ENCODE data around the gene XKR3.
"Not testable (repeated sequence)": the region's sequence is repeated elsewhere in the genome, so short reads cannot be mapped to it uniquely, and the experiment has no call there.

Gene XKR3

DNA sequence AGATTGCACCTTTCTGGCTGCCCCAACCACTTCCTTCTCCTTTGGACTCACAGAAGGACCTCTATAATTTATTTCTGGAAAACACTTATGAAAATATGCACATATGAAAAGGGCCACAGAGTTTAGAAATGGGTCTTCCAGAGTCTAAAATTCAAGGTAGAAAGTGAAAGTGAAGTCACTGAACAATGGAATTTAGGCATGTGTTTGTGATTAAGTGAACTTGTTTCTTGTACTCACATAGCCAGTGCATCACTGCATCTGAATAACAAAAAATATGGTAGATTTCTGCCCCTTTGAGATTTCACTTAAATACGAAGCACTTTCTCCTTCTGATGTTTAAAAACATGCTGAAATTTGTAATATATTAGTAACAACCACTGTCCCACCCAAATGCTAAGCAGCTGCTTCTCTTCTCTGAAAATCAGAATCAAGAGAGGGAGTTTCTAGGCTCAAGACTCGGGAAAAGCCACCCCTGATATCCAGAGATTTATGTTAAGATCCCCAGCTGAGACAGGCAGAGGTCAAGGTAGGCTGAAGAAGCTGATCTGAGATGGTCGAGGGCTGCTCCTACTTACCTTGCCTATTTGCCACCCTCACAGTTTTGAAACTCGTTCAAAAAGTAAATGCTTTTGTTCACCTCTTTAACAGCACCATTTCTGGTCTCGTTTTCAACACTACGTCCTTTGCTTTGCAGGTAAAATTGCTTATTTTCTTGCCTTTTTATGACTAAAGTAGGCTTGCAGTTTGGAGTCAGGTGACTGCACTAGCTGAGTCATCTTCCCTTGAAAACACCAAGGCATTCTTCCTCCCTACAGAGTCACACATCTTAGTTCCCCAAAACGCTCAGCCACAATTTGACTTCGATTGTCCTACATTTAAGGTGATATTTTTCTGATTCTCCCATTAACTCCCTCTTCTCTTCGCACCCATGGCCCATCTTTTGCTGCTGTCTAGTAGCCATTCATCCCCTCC, at the start of gene XKR3:
XKR3 (minus strand) TSS at position 696 of the 972 bp plus-strand sequence. CDS start 17,338 bp downstream, outside the sequence.
- no peak for DNase-seq (ENCODE audit: low read depth in 2 of 2)

DNA sequence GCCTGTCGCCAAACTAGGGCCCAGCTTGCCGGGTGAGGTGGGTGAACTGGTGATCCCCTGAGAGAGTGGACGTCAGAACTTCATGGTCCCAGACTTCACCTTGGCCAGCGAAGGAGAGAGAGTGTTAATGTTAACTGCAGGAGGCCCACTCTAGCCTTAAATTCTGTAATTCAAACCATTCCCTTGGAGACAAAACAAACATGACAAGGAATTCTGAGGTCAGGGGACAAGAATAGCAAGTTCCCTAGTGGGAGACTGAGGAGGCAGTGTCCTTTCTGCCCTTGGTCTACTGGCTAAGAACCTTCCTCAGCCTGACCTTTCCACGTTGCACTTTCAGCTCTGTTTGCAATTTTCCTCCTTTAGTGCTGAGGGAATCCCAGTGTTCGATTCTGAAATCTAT, 44.4 kb upstream of the XKR3 start:
- DNase-seq (ENCODE audit: low read depth in 2 of 2), result not testable (repeated sequence)

DNA sequence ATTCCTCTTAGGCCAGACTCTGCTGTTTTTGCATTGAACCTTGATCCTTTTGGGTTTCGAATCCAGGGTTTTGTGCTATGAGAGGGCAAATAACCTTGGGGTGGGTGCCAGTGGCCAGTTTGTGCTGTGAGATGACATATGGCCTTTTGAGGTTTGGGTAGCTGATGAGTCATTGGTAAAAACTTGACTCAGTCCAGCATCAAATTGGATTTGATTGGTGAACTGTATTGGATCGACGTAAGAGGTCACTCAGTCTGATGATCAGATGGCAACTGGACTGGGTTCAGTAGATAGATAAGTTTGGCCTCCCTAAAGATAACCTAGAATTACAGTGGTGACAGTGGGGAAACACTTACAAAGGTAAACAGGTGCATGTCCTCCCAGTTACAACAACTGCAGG, 41.0 kb upstream of the XKR3 start:
- DNase-seq (ENCODE audit: low read depth in 2 of 2), result no peak

GRCh38 chr22:16856851-16857250, 31.6 kb upstream of the XKR3 start:
- DNase-seq (ENCODE audit: low read depth in 2 of 2), result not testable (repeated sequence)

DNA sequence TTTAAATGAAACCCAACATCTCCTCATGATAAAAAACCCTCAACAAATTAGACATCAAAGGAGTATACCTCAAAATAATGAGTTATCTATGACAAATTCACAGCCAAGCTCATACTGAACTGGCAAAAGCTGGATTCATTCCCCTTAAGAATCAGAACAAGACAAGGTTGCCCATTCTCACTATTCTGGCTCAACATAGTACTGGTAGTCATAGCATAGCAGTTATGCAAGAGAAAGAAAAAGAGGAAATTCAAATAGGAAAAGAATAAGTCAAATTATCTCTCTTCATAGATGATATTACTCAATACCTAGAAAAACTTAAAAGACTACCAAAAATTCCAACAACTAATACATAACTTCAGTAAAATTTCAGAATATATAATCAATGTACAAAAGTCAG, 29.4 kb upstream of the XKR3 start:
- no peak for DNase-seq (ENCODE audit: low read depth in 2 of 2)

- not testable (repeated sequence) for DNase-seq (ENCODE audit: low read depth in 2 of 2)
These were observed 26.2 kb upstream of the XKR3 start for GRCh38 chr22:16851268-16851996.

DNA sequence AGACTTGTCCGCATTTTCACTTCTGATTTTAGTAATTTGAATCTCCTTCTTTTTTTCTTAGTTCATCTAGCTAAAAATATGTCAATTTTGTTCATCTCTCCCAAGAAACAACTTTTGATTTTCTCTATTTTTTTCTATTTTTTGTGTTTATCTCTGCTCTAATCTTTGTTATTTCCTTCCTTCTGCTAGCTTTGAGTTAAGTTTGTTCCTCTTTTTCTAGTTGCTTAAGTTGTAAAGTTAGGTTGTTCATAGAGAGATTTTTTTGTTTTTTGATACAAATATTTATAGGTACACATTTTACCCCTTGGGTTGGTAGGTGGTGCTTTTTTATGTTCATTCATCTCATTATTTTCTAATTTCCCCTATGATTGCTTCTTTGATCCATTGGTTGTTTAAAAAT, 22.1 kb upstream of the XKR3 start:
- no peak for DNase-seq (ENCODE audit: low read depth in 2 of 2)

GRCh38 chr22:16845881-16846280, 20.7 kb upstream of the XKR3 start:
- DNase-seq (ENCODE audit: low read depth in 2 of 2), result no peak

GRCh38 chr22:16845465-16845864, 20.3 kb upstream of the XKR3 start:
- no peak for DNase-seq (ENCODE audit: low read depth in 2 of 2)

- no peak for DNase-seq (ENCODE audit: low read depth in 2 of 2)
These were observed 19.3 kb upstream of the XKR3 start for GRCh38 chr22:16844529-16844928.

- DNase-seq (ENCODE audit: low read depth in 2 of 2), result no peak
These were observed 12.9 kb upstream of the XKR3 start for GRCh38 chr22:16838073-16838472.

DNA sequence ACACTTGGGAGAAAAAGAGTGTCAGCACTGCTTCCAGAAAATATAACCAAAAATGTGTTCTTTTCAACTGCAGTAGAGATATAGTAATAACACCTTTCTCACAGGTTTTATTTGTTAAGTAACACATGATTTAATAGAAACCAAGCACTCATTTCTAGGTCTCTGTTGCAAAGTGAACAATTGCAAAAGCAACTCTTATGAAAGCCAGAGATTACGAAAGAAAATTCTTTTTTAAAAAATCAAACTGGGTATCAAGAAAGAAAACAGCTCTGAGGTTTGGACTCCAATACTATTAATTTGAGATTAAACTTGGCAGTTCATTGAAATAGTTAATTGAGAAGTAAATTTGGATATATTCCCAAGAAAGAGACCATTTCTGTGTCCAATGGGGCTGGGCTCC, 9.8 kb upstream of the XKR3 start:
- DNase-seq (ENCODE audit: low read depth in 2 of 2), result no peak

- no peak for DNase-seq (ENCODE audit: low read depth in 2 of 2)
These were observed 6.0 kb upstream of the XKR3 start for GRCh38 chr22:16831257-16831656.

GRCh38 chr22:16829985-16830384, 4.8 kb upstream of the XKR3 start:
- DNase-seq (ENCODE audit: low read depth in 2 of 2), result no peak

GRCh38 chr22:16828876-16829275, 3.7 kb upstream of the XKR3 start:
- no peak for DNase-seq (ENCODE audit: low read depth in 2 of 2)

GRCh38 chr22:16827506-16827905, 2.3 kb upstream of the XKR3 start:
- DNase-seq (ENCODE audit: low read depth in 2 of 2), result no peak

GRCh38 chr22:16819249-16819648, 6.0 kb downstream of the XKR3 start:
- no peak for DNase-seq (ENCODE audit: low read depth in 2 of 2)

- no peak for DNase-seq (ENCODE audit: low read depth in 2 of 2)
These were observed 6.7 kb downstream of the XKR3 start for GRCh38 chr22:16818538-16818937.

DNA sequence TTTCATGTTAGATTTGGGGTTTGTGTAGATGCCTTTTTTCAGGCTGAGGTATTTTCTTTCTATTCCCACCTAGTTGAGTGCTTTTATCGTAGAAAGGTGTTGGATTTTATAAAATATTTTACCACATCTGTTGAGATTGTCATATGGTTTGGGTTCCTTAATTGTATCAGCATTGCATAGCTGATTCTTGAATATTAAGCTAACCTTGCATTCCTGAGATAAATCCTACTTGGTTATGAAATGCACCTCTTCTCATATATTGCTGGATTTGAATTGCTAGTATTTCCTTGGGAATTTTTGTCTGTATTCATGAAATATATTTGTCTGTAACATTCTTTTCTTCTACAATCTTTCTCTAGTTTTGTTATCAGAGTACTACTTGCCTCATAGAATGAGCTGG, 10.1 kb downstream of the XKR3 start:
- DNase-seq (ENCODE audit: low read depth in 2 of 2), result no peak

DNA sequence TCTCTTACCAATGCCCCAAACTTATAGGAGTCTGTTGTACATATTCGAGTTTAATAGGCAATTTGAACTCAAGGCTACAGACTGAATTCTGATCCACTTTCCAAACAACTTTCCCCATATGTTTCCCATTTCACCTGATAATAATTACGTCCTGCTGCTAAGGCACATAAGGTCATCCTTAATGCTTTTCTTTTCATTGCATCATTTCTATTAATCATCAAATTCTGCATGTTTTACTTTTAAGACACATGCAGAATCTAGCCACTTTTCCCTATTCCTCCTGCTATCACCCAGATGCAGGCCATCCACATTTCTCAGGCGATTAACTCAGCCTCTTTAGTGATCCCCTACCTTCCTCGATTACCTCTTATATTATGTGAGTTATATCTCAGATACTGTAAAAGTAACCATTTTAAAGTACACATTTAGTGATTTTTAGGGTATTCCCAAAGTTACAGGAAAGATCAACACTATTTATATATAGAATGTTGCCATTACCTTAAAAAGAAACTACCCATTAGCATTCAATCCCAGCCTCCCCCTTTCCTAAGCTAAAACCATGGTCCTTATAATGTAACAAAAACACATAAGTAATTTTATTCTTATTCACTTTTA, 14.9 kb downstream of the XKR3 start:
- DNase-seq (ENCODE audit: low read depth in 2 of 2), result no peak

GRCh38 chr22:16808744-16809143, 16.5 kb downstream of the XKR3 start:
- DNase-seq (ENCODE audit: low read depth in 2 of 2), result no peak

GRCh38 chr22:16807109-16807508, 18.1 kb downstream of the XKR3 start:
- DNase-seq (ENCODE audit: low read depth in 2 of 2), result no peak
